Motor neuron (in vitro differentiated cells): ENCODE results near the gene GRAP2. TPM values are rescaled to one million over a fixed set of nuclear protein-coding genes. Genes with fewer than 3 reads are reported as not detected.
"Not testable (repeated sequence)": the region's sequence is repeated elsewhere in the genome, so short reads cannot be mapped to it uniquely, and the experiment has no call there.

Experiments used
- ATAC-seq, 8 experiments: fragments of 200-7000 bp; cut with Tn5 transposase; replicated peaks in 6 of 8; 2 replicates each; pipeline ENCODE4 v1.8.0; 2021; ENCODE audit warnings: mild to moderate bottlenecking in 8 of 8, moderate library complexity in 8 of 8
- H3K27ac ChIP-seq, 2 donors: fragments of 250-450 bp; sonication (Bioruptor Pico); 2 replicates each; pipeline ENCODE4 v1.9.0; 2021; ENCODE audit warnings: antibody characterized with exemption in 2 of 2, mild to moderate bottlenecking in 2 of 2, moderate library complexity in 1 of 2
- H3K4me1 ChIP-seq, 2 donors: fragments of 250-450 bp; sonication (Bioruptor Pico); replicated peaks in 1 of 2; 2 replicates each; pipeline ENCODE4 v1.6.1; 2021; ENCODE audit warnings: antibody characterized with exemption in 2 of 2, mild to moderate bottlenecking in 2 of 2, moderate library complexity in 1 of 2
- H3K4me3 ChIP-seq, 5 donors: fragments of 250-450 bp; sonication (Bioruptor Pico); 2 replicates each; pipeline ENCODE4 v1.9.0; 2021; ENCODE audit warnings: antibody characterized with exemption in 5 of 5, mild to moderate bottlenecking in 5 of 5, moderate library complexity in 4 of 5
- WGBS, 10 experiments: fragments of 450-650 bp; shearing (Covaris generic); methylation state at CpG; one replicate each; pipeline ENCODE4 v1.0.0; 2022; 5-methylcytosine and 5-hydroxymethylcytosine counted together
- in situ Hi-C, 9 experiments: fragments of 400-800 bp; cut with MboI; loops; one replicate each; pipeline ENCODE4 v1.15.0; 2021; ENCODE audit warnings: low sequenced_read_pairs in 9 of 9, low pct_unique_long_range_greater_than_20kb in 2 of 9; ENCODE audit not compliant: unreplicated experiment in 9 of 9
- total RNA-seq, 8 experiments: library from RNA; unstranded; fragments of 300-600 nt; gene quantifications; 2 replicates each; pipeline versions ENCODE4 v1.2.3 to v1.2.4, GENCODE V29; 2022

GRAP2 gene
- total RNA-seq, 8 experiments from 2014 or later = 0.46 to 1.2 (median 0.76) TPM; not detected in 3

DNA sequence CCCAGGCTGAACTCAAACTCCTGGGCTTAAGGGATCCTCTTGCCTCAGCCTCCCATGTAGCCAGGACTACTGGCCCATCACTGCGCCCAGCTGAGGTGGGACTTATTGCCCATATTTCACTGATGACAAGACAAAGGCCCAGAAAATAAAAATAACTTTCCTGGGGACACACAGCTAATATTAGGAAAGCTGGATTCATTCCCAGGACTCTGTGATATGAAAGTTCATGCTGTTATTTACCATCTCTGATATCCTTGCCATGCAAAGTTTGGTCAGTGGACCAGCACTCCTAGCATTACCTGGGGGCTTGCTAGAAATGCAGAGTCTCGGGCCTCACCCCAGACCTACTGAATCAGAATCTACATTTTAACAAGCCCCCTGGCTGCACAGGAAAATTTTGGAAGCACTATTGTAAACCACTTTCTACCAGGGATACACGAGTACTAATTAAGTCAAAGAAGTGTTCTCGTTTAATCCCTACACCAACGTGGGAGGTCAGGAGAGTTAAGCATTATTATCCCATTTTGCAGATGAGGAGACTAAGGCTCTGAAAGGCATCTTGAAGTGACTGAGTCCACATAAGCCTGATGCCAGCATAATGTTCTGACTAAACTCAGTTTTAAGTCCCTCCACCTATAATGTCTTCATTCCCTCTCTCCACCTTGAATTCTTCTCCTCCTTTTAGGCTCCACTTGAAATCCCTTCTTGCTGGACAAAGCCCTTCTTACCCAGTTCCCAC, 91.4 kb downstream of the GRAP2 start:
- in situ Hi-C loops = no loop called here
- peaks cover 0 to 11% of the 10 kb centered on the region in 2 donors for H3K4me1 ChIP-seq
- H3K27ac ChIP-seq = no peak overlapping the region
- no peak overlapping the region for H3K4me3 ChIP-seq
- no peak for ATAC-seq
- 62 to 100% (median 78%) methylated on average over 1 to 5 of the region's 5 CpGs; no CpG with 5 or more reads in 2 of the 10 experiments for WGBS, 10 experiments

DNA sequence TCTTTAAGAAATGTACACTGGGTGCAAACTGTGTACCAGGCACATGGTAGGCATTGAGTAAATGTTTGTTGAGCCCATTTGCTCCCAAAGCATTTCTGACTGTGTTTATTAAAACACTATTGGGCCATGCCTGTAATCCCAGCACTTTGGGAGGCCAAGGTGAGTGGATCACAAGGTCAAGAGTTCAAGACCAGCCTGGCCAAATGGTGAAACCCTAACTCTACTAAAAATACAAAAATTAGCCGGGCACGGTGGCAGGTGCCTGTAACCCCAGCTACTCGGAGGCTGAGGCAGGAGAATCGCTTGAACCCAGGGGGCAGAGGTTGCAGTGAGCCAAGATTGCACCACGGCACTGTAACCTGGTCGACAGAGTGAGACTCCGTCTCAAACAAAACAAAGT, 92.0 kb downstream of the GRAP2 start:
- 28 to 96% (median 89%) methylated on average over 1 to 7 of the region's 7 CpGs; no CpG with 5 or more reads in 2 of the 10 experiments for WGBS, 10 experiments
- H3K27ac ChIP-seq, in situ Hi-C loops, ATAC-seq, H3K4me3 ChIP-seq: not testable (repeated sequence)
- H3K4me1 ChIP-seq = peaks cover 3 to 17% of the 10 kb centered on the region in 2 donors

- WGBS, 10 experiments = 47 to 100% (median 75%) methylated on average over 1 to 13 of the region's 20 CpGs; no CpG with 5 or more reads in 3 of the 10 experiments
- H3K4me3 ChIP-seq = no peak overlapping the region
- no peak for ATAC-seq
- no peak overlapping the region for H3K27ac ChIP-seq
- in situ Hi-C loops = no loop called here
- peaks cover 15 to 30% of the 10 kb centered on the region in 2 donors for H3K4me1 ChIP-seq
Measured at GRCh38 chr22:39994041-39994565, 93.2 kb downstream of the GRAP2 start.

DNA sequence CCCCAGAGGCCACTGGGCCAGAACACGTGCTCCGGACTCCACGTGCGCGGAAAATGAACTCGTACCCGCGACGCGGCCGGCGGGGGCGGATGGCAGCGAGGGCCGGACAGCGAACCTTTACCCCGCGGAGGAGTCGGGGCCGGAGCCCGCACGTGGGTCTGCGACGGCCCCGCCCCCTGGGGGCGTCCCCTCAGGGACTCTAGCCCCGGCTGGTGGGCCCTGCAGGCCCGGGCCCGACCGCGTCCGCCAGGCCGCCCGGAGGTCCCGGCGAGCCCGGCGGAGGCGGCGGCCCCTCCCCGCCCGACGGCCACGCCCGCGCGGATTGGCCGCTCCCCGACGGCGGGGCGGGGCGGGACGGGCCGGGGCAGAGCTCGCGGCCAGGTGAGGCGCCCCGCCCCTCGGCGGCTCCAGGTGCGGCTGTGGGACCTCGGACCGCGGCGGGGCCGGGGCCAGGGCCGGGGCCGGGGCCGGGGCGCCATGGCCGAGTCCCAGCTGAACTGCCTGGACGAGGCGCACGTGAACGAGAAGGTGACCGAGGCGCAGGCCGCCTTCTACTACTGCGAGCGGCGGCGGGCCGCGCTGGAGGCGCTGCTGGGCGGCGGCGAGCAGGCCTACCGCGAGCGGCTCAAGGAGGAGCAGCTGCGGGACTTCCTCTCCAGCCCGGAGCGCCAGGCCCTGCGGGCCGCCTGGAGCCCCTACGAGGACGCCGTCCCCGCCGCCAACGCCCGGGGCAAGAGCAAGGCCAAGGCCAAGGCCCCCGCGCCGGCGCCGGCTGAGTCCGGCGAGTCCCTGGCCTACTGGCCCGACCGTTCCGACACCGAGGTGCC, 93.9 kb downstream of the GRAP2 start, which contains the start of gene FAM83F:
FAM83F (plus strand) TSS at position 389 of the 827 bp plus-strand sequence; CDS start at position 478, 89 bp downstream.
- Histone ChIP-seq H3K4me1 (peaks cover 20 to 36% of the 10 kb centered on the region in 2 donors), H3K27ac (no peak within 1 kb of the TSS), H3K4me3 (no peak within 1 kb of the TSS)
- in situ Hi-C loops = no loop called here
- WGBS, 10 experiments = no CpG with 5 or more reads among the region's 115 CpGs
- peak in 7 of 8 experiments; percentile 7 to 63 (median 54) for ATAC-seq

GRCh38 chr22:39995393-39996252, 94.7 kb downstream of the GRAP2 start:
- Histone ChIP-seq H3K27ac (no peak overlapping the region), H3K4me3 (no peak overlapping the region), H3K4me1 (peaks cover 28 to 40% of the 10 kb centered on the region in 2 donors)
- in situ Hi-C loops = no loop called here
- 50 to 92% (median 78%) methylated on average over 1 to 7 of the region's 35 CpGs; no CpG with 5 or more reads in 4 of the 10 experiments for WGBS, 10 experiments
- no peak for ATAC-seq

- H3K4me3 ChIP-seq = no peak overlapping the region
- in situ Hi-C loops = no loop called here
- whole genome bisulfite sequencing, 10 experiments = 0 to 67% (median 43%) methylated on average over 1 to 3 of the region's 3 CpGs; no CpG with 5 or more reads in 1 of the 10 experiments
- H3K4me1 ChIP-seq = peaks cover 30 to 40% of the 10 kb centered on the region in 2 donors
- H3K27ac ChIP-seq = no peak overlapping the region
- ATAC-seq = peak in 2 of 8 experiments; percentile 7 to 10
Measured at GRCh38 chr22:39996732-39997131, 95.8 kb downstream of the GRAP2 start.

- WGBS, 10 experiments = 16 to 85% (median 67%) methylated on average over 1 to 2 of the region's 3 CpGs; no CpG with 5 or more reads in 3 of the 10 experiments
- Histone ChIP-seq H3K4me3 (no peak overlapping the region), H3K4me1 (peaks cover 30 to 40% of the 10 kb centered on the region in 2 donors), H3K27ac (no peak overlapping the region)
- ATAC-seq = no peak
- in situ Hi-C loops = no loop called here
Measured at GRCh38 chr22:39997421-39997820, 96.5 kb downstream of the GRAP2 start.

DNA sequence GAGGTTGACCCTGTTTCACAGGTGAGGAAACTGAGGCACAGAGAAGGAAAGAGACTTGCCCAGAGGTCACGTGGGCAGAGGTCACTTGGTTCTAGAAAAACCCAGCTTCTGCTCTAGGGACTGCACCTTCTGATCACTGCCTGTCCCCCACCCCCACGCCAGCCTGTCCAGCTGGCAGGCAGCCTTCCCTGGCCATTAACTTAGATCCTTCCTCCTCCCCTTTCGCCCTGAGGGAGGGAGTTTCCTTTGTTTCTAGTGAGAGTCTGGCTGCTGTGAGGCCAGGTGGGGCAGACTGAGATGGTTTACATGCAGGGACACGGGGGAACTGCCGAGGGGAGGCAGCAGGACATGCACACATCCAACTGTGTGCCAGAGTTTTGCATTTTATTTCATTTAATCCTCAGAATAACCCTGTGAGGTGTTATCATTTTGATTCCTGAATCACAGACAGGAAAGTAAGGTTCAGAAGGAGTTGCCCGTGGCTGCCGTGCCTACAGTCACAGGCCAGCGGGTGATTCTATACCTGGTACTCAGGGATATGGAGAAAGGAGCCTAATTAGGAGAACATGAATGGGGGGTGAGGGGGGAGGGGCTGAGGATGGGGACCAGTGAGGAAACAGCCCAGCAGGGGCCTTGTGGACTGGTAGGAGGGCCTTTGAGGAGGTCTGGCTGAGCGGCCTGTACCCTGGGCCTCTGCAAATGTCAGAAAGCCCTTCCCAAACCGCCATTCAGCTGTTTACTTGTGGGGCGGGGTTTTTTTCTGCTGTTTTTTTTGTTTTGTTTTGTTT, 97.2 kb downstream of the GRAP2 start:
- Histone ChIP-seq H3K4me3 (no peak overlapping the region), H3K27ac (no peak overlapping the region), H3K4me1 (peaks cover 30 to 42% of the 10 kb centered on the region in 2 donors)
- in situ Hi-C loops = no loop called here
- ATAC-seq = peak; percentile 48 to 84 (median 74)
- WGBS, 10 experiments = 10 to 46% (median 30%) methylated on average over 1 to 6 of the region's 11 CpGs; no CpG with 5 or more reads in 5 of the 10 experiments

DNA sequence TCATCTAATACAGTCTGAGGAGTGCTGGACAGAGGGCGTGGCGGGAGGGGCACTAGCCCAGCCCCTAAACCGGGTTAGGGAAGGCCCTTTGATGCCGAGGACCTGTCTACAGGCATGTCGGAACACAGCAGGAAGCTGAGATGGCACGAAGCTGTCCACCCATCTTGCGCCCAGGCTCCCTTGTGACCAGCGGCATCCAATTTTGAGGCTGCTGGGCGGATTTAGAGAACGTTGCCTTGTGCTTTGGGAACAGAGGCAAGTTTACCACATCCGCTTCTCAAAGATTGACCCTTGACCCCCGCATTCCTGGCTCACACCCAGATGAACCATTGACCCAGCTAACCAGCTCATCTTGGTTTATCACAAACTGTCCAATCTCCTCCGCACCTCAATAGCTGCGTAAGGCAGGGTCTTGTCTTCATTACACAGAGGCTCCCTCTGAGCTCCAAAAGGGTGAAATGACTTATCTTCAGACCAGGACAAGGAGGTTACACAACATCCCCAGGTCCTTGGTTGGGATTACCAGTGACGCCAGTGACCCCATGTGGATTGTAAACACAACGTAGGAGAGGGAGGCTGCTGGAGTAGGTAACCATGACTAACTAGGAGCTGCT, 98.4 kb downstream of the GRAP2 start:
- ATAC-seq = no peak
- in situ Hi-C loops = no loop called here
- no peak overlapping the region for H3K4me3 ChIP-seq
- no peak overlapping the region for H3K27ac ChIP-seq
- 27 to 95% (median 83%) methylated on average over 2 to 7 of the region's 16 CpGs; no CpG with 5 or more reads in 4 of the 10 experiments for WGBS, 10 experiments
- H3K4me1 ChIP-seq = peaks cover 38 to 50% of the 10 kb centered on the region in 2 donors

DNA sequence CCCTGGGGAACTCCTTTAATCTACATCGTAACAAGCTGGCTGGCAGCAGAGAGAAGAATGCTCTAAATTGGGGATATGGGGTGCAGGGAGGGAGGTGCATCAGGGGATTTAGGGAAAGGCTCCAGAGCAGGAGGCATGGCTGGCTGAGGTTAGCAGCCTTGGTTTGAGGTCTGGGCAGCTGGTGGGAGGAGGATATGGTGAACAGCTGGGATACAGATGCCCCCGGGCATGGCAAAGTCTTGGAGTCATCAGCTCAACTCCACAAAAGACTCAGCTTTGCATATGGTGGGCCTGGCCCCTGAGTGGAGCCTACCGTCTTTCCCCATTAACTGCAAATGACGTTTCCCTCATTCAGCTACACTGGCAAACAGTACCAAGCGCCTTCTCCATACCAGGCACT, 99.3 kb downstream of the GRAP2 start:
- WGBS, 10 experiments = 50 to 100% (median 80%) methylated on average over 1 to 5 of the region's 5 CpGs; no CpG with 5 or more reads in 4 of the 10 experiments
- peak in 1 of 8 experiments; percentile 19 for ATAC-seq
- Histone ChIP-seq H3K4me3 (no peak overlapping the region), H3K4me1 (peaks cover 45 to 53% of the 10 kb centered on the region in 2 donors), H3K27ac (no peak overlapping the region)
- in situ Hi-C loops = no loop called here

DNA sequence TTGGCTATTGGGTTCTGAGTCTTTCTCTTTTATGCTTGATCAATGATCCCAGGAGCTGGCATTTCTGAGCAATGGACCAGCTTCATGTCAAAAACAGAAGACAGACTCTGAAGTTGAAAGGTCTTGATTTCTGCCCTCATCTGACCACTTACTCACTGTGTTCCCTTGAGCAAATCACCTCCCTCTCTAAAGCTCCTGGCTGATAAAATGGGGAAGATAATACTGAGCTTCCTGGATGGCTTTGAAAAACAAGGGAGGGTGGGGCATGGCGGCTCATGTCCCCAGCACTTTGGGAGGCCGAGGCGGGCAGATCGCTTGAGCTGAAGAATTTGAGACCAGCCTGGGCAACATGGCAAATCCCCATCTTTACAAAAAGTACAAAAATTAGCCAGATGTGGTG, 100.2 kb downstream of the GRAP2 start:
- WGBS, 10 experiments = 80 to 100% (median 92%) methylated on average over 1 to 4 of the region's 4 CpGs; no CpG with 5 or more reads in 4 of the 10 experiments
- Histone ChIP-seq H3K4me1 (peaks cover 54 to 60% of the 10 kb centered on the region in 2 donors), H3K27ac (no peak overlapping the region), H3K4me3 (no peak overlapping the region)
- ATAC-seq = no peak
- in situ Hi-C loops = no loop called here
